Measurements from ENCODE around the gene OLFML1. TPM values are rescaled to one million over a fixed set of nuclear protein-coding genes. Genes with fewer than 3 reads are reported as not detected.
"Not testable (repeated sequence)": the region's sequence is repeated elsewhere in the genome, so short reads cannot be mapped to it uniquely, and the experiment has no call there.

OLFML1 gene
- total RNA-seq, 2 experiments from 2014 or later, result not detected

- Mint-ChIP-seq H3K4me3 (peak within 1 kb of the TSS; percentile 85), H3K4me1 (peaks cover 40% of the 10 kb centered on the region), H3K27me3 (no peaks in the 10 kb centered on the region), H3K36me3 (peaks cover 10% of the 10 kb centered on the region), H3K27ac (peak within 1 kb of the TSS; percentile 91), H3K9me3 (peaks cover 4% of the 10 kb centered on the region)
- DNase-seq, result peak; percentile 87
Measured at GRCh38 chr11:7513234-7514098, 28.2 kb downstream of the OLFML1 start, which contains the start of gene PPFIBP2. TSS of gene PPFIBP2 (plus strand) at chr11:7513999. CDS start at chr11:7549476, 35,477 bp downstream.

- peak overlapping the region; percentile 62 for H3K27ac Mint-ChIP-seq
- peak; percentile 31 for DNase-seq
Measured at GRCh38 chr11:7514099-7514591, 28.8 kb downstream of the OLFML1 start.

GRCh38 chr11:7515447-7515886 is 30.2 kb downstream of the OLFML1 start:
- peak overlapping the region; percentile 85 for H3K4me3 Mint-ChIP-seq
- H3K36me3 Mint-ChIP-seq, result peaks cover 17% of the 10 kb centered on the region
- peaks cover 49% of the 10 kb centered on the region for H3K4me1 Mint-ChIP-seq
- peak overlapping the region; percentile 84 for H3K27ac Mint-ChIP-seq
- H3K9me3 Mint-ChIP-seq, result peaks cover 6% of the 10 kb centered on the region
- H3K27me3 Mint-ChIP-seq, result no peaks in the 10 kb centered on the region
- DNase-seq, result no peak

More at GRCh38 chr11:7514099-7514591, 28.8 kb downstream of the OLFML1 start:
- Mint-ChIP-seq H3K4me3 (peak overlapping the region; percentile 85), H3K36me3 (peaks cover 17% of the 10 kb centered on the region), H3K27me3 (no peaks in the 10 kb centered on the region), H3K9me3 (peaks cover 6% of the 10 kb centered on the region), H3K4me1 (peaks cover 45% of the 10 kb centered on the region)

- H3K36me3 Mint-ChIP-seq, result peaks cover 17% of the 10 kb centered on the region
- H3K4me3 Mint-ChIP-seq, result peak overlapping the region; percentile 85
- peak; percentile 18 for DNase-seq
- H3K9me3 Mint-ChIP-seq, result peaks cover 6% of the 10 kb centered on the region
- peaks cover 49% of the 10 kb centered on the region for H3K4me1 Mint-ChIP-seq
- H3K27ac Mint-ChIP-seq, result peak overlapping the region; percentile 84
- H3K27me3 Mint-ChIP-seq, result no peaks in the 10 kb centered on the region
Measured at GRCh38 chr11:7516475-7516874, 31.2 kb downstream of the OLFML1 start.

- not testable (repeated sequence) for H3K4me3 Mint-ChIP-seq, DNase-seq, H3K27ac Mint-ChIP-seq, H3K27me3 Mint-ChIP-seq, H3K9me3 Mint-ChIP-seq
- H3K4me1 Mint-ChIP-seq, result peaks cover 40% of the 10 kb centered on the region
- H3K36me3 Mint-ChIP-seq, result peaks cover 17% of the 10 kb centered on the region
Measured at GRCh38 chr11:7517743-7518142, 32.4 kb downstream of the OLFML1 start.

- Mint-ChIP-seq H3K4me3 (no peak overlapping the region), H3K27ac (peak overlapping the region; percentile 13), H3K27me3 (no peaks in the 10 kb centered on the region), H3K9me3 (peaks cover 6% of the 10 kb centered on the region), H3K4me1 (peaks cover 39% of the 10 kb centered on the region), H3K36me3 (peaks cover 17% of the 10 kb centered on the region)
- DNase-seq, result no peak
Measured at GRCh38 chr11:7518811-7519562, 33.7 kb downstream of the OLFML1 start.

GRCh38 chr11:7520011-7520942 is 35.0 kb downstream of the OLFML1 start:
- H3K4me1 Mint-ChIP-seq, result peaks cover 48% of the 10 kb centered on the region
- H3K9me3 Mint-ChIP-seq, result peaks cover 6% of the 10 kb centered on the region
- no peak for DNase-seq
- H3K4me3 Mint-ChIP-seq, result no peak overlapping the region
- peaks cover 25% of the 10 kb centered on the region for H3K36me3 Mint-ChIP-seq
- no peaks in the 10 kb centered on the region for H3K27me3 Mint-ChIP-seq
- H3K27ac Mint-ChIP-seq, result no peak overlapping the region

GRCh38 chr11:7520981-7521487 is 35.7 kb downstream of the OLFML1 start:
- no peak overlapping the region for H3K4me3 Mint-ChIP-seq
- no peaks in the 10 kb centered on the region for H3K27me3 Mint-ChIP-seq
- DNase-seq, result no peak
- H3K27ac Mint-ChIP-seq, result no peak overlapping the region
- peaks cover 25% of the 10 kb centered on the region for H3K36me3 Mint-ChIP-seq
- H3K9me3 Mint-ChIP-seq, result peaks cover 6% of the 10 kb centered on the region
- H3K4me1 Mint-ChIP-seq, result peaks cover 42% of the 10 kb centered on the region

GRCh38 chr11:7522121-7522520 is 36.8 kb downstream of the OLFML1 start:
- Mint-ChIP-seq H3K4me1 (peaks cover 42% of the 10 kb centered on the region), H3K27me3 (no peaks in the 10 kb centered on the region), H3K9me3 (peaks cover 6% of the 10 kb centered on the region), H3K27ac (no peak overlapping the region), H3K4me3 (no peak overlapping the region), H3K36me3 (peaks cover 20% of the 10 kb centered on the region)
- DNase-seq, result no peak

GRCh38 chr11:7522546-7522945 is 37.2 kb downstream of the OLFML1 start:
- Mint-ChIP-seq H3K4me1 (peaks cover 44% of the 10 kb centered on the region), H3K4me3 (no peak overlapping the region), H3K9me3 (peaks cover 6% of the 10 kb centered on the region), H3K36me3 (peaks cover 18% of the 10 kb centered on the region), H3K27me3 (no peaks in the 10 kb centered on the region), H3K27ac (no peak overlapping the region)
- no peak for DNase-seq

GRCh38 chr11:7523416-7524210 is 38.3 kb downstream of the OLFML1 start:
- Mint-ChIP-seq H3K4me1 (peaks cover 50% of the 10 kb centered on the region), H3K27ac (no peak overlapping the region), H3K9me3 (peaks cover 1% of the 10 kb centered on the region), H3K4me3 (no peak overlapping the region), H3K36me3 (peaks cover 14% of the 10 kb centered on the region), H3K27me3 (no peaks in the 10 kb centered on the region)
- DNase-seq, result no peak

GRCh38 chr11:7524462-7525235 is 39.3 kb downstream of the OLFML1 start:
- Mint-ChIP-seq H3K4me1 (peaks cover 54% of the 10 kb centered on the region), H3K27ac (no peak overlapping the region), H3K36me3 (peaks cover 8% of the 10 kb centered on the region), H3K27me3 (no peaks in the 10 kb centered on the region), H3K4me3 (no peak overlapping the region), H3K9me3 (no peaks in the 10 kb centered on the region)
- DNase-seq, result no peak

GRCh38 chr11:7525424-7525823 is 40.1 kb downstream of the OLFML1 start:
- no peak for DNase-seq
- peaks cover 53% of the 10 kb centered on the region for H3K4me1 Mint-ChIP-seq
- H3K36me3 Mint-ChIP-seq, result peaks cover 8% of the 10 kb centered on the region
- no peak overlapping the region for H3K27ac Mint-ChIP-seq
- H3K9me3 Mint-ChIP-seq, result no peaks in the 10 kb centered on the region
- H3K27me3 Mint-ChIP-seq, result no peaks in the 10 kb centered on the region
- no peak overlapping the region for H3K4me3 Mint-ChIP-seq
